ENCODE data around the gene CA7. TPM values are rescaled to one million over a fixed set of nuclear protein-coding genes. Genes with fewer than 3 reads are reported as not detected.
A peak's percentile ranks its signal among the peaks of the same experiment; 100 is the strongest.

Gene CA7
- total and polyA plus RNA-seq, 3 experiments from 2014 or later = not detected

DNA sequence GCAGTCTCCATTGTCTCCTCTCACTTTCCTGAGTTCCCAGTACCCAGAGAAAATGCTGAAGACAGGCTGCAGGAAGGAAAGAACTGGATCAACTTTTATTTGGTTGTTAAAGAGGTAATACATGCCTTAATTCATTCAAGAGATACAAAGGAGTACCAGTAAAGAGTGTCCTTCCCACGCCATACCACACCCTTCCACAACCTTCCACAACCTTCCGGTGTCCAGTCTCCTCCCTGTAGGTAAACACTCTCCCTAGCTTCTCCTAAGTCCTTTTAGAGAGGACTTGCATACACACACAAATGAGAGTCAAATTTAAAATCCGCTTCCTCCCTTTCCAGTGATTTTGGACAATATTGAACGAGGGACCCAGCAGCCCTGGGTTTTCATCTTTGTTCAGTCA is 2.8 kb upstream of the CA7 start:
- H3K36me3 ChIP-seq (ENCODE audit: insufficient read depth, low read length) = no peaks in the 10 kb centered on the region
- Mint-ChIP-seq H3K4me1 (peaks cover 3 to 16% (median 5%) of the 10 kb centered on the region in 3 donors), H3K27ac (no peak overlapping the region), H3K27me3 (peaks cover 34 to 51% of the 10 kb centered on the region in 2 donors), H3K36me3 (no peaks in the 10 kb centered on the region), H3K4me3 (no peak overlapping the region), H3K9me3 (no peaks in the 10 kb centered on the region)
- no peaks in the 10 kb centered on the region for H3K4me1 ChIP-seq (ENCODE audit: insufficient read depth, low read length)
- no peak for DNase-seq
- CTCF ChIA-PET = interaction anchor here (1.6 to 3.3 kb wide), 2 partner anchors 10 to 32 kb away, joined by 4 to 19 read pairs; partner anchors contain the start of gene NAE1
- POLR2A ChIA-PET = no interaction called here
- no peak overlapping the region for H3K4me3 ChIP-seq (ENCODE audit: low read length)
- no peak overlapping the region for H3K27ac ChIP-seq (ENCODE audit: low read depth, low read length)
- peaks cover 9% of the 10 kb centered on the region for H3K27me3 ChIP-seq (ENCODE audit: insufficient read depth, low read length, poor library complexity, severe bottlenecking)
- H3K9me3 ChIP-seq (ENCODE audit: low read length) = no peaks in the 10 kb centered on the region

DNA sequence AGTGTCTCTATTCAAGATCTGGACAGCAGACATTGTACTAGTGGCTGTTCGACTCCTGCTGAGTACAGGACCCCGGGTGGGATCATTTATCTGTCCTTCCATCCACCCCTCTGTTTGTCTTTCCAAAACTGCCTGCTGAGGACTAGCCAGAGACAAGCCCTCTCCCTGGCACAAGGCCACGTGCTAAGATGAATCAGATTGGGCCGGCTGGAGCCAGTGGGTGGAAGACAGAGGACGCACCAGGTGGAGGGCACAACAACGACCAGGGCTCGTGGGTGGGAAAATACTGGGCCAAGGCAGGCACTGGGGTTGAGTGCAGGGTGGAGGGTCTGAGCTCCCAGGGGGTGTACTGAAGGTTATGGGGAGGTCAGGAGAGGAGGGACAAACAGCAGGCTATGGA is 1.4 kb upstream of the CA7 start:
- Mint-ChIP-seq H3K36me3 (no peaks in the 10 kb centered on the region), H3K27me3 (peaks cover 39 to 56% of the 10 kb centered on the region in 2 donors), H3K9me3 (no peaks in the 10 kb centered on the region), H3K4me1 (peaks cover 3 to 16% (median 5%) of the 10 kb centered on the region in 3 donors), H3K4me3 (peak overlapping the region in 1 of 7 donors; percentile 9), H3K27ac (no peak overlapping the region)
- no peak overlapping the region for H3K4me3 ChIP-seq (ENCODE audit: low read length)
- H3K27ac ChIP-seq (ENCODE audit: low read depth, low read length) = no peak overlapping the region
- no peaks in the 10 kb centered on the region for H3K36me3 ChIP-seq (ENCODE audit: insufficient read depth, low read length)
- no peak for DNase-seq
- H3K27me3 ChIP-seq (ENCODE audit: insufficient read depth, low read length, poor library complexity, severe bottlenecking) = peaks cover 15% of the 10 kb centered on the region
- POLR2A ChIA-PET = no interaction called here
- CTCF ChIA-PET = interaction anchor here (1.6 to 3.3 kb wide), 2 partner anchors 12 to 30 kb away, joined by 4 to 19 read pairs; partner anchors contain the start of gene NAE1
- H3K9me3 ChIP-seq (ENCODE audit: low read length) = no peaks in the 10 kb centered on the region
- no peaks in the 10 kb centered on the region for H3K4me1 ChIP-seq (ENCODE audit: insufficient read depth, low read length)

DNA sequence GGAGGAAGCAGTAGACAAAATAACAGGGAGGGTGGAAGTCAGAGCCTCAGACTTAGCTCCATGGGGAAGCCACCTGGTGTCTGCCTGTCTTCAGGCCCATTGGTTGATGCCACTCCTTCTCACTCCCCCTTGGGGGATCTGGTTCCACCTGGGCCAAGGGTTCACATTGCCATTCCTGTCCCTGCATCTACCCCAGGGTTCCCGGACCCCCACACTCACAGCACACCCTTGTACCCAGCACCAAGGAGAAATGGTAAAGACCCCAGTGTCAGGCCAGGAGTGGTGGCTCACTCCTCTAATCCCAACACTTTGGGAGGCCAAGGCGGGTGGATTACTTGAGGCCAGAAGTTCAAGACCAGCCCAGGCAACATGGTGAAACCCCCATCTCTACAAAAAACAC is 1.0 kb upstream of the CA7 start:
- H3K27me3 Mint-ChIP-seq = peaks cover 39 to 54% of the 10 kb centered on the region in 2 donors
- no peak overlapping the region for H3K27ac Mint-ChIP-seq
- no peaks in the 10 kb centered on the region for H3K9me3 Mint-ChIP-seq
- H3K4me3 Mint-ChIP-seq = peak overlapping the region in 1 of 7 donors; percentile 26
- no peak for DNase-seq
- H3K4me1 Mint-ChIP-seq = peaks cover 3 to 16% (median 5%) of the 10 kb centered on the region in 3 donors
- Histone ChIP-seq H3K27ac (ENCODE audit: low read depth, low read length) (no peak overlapping the region), H3K4me1 (ENCODE audit: insufficient read depth, low read length) (no peaks in the 10 kb centered on the region), H3K4me3 (ENCODE audit: low read length) (no peak overlapping the region), H3K27me3 (ENCODE audit: insufficient read depth, low read length, poor library complexity, severe bottlenecking) (peaks cover 15% of the 10 kb centered on the region), H3K36me3 (ENCODE audit: insufficient read depth, low read length) (no peaks in the 10 kb centered on the region), H3K9me3 (ENCODE audit: low read length) (no peaks in the 10 kb centered on the region)
- ChIA-PET POLR2A (no interaction called here), CTCF (interaction anchor here (3.3 kb wide), 1 partner anchor 12 kb away, joined by 19 read pairs; the partner anchor contains the start of gene NAE1)
- H3K36me3 Mint-ChIP-seq = no peaks in the 10 kb centered on the region

GRCh38 chr16:66844009-66844341 is 239 bp upstream of the CA7 start:
- Mint-ChIP-seq H3K4me3 (peak overlapping the region in 5 of 7 donors; percentile 26 to 71 (median 64)), H3K4me1 (peaks cover 3 to 16% (median 5%) of the 10 kb centered on the region in 3 donors), H3K27me3 (peaks cover 39 to 48% of the 10 kb centered on the region in 2 donors), H3K27ac (peak overlapping the region in 1 of 8 donors; percentile 21), H3K36me3 (no peaks in the 10 kb centered on the region), H3K9me3 (no peaks in the 10 kb centered on the region)
- no peak overlapping the region for H3K4me3 ChIP-seq (ENCODE audit: low read length)
- no peak for DNase-seq
- no peak overlapping the region for H3K27ac ChIP-seq (ENCODE audit: low read depth, low read length)
- H3K4me1 ChIP-seq (ENCODE audit: insufficient read depth, low read length) = no peaks in the 10 kb centered on the region
- H3K9me3 ChIP-seq (ENCODE audit: low read length) = no peaks in the 10 kb centered on the region
- POLR2A ChIA-PET = no interaction called here
- H3K36me3 ChIP-seq (ENCODE audit: insufficient read depth, low read length) = no peaks in the 10 kb centered on the region
- H3K27me3 ChIP-seq (ENCODE audit: insufficient read depth, low read length, poor library complexity, severe bottlenecking) = peaks cover 15% of the 10 kb centered on the region
- CTCF ChIA-PET = interaction anchor here (3.3 kb wide), 1 partner anchor 13 kb away, joined by 19 read pairs; the partner anchor contains the start of gene NAE1

GRCh38 chr16:66845080-66845410 is 831 bp downstream of the CA7 start:
- DNase-seq = no peak
- Histone ChIP-seq H3K9me3 (ENCODE audit: low read length) (no peaks in the 10 kb centered on the region), H3K4me1 (ENCODE audit: insufficient read depth, low read length) (no peaks in the 10 kb centered on the region), H3K36me3 (ENCODE audit: insufficient read depth, low read length) (no peaks in the 10 kb centered on the region), H3K27ac (ENCODE audit: low read depth, low read length) (no peak overlapping the region), H3K27me3 (ENCODE audit: insufficient read depth, low read length, poor library complexity, severe bottlenecking) (peaks cover 15% of the 10 kb centered on the region), H3K4me3 (ENCODE audit: low read length) (no peak overlapping the region)
- peaks cover 3 to 16% (median 5%) of the 10 kb centered on the region in 3 donors for H3K4me1 Mint-ChIP-seq
- ChIA-PET POLR2A (no interaction called here), CTCF (interaction anchor here (1.8 kb wide), 1 partner anchor 23 kb away, joined by 5 read pairs; no protein-coding TSS in a partner anchor)
- H3K27ac Mint-ChIP-seq = no peak overlapping the region
- H3K9me3 Mint-ChIP-seq = no peaks in the 10 kb centered on the region
- H3K27me3 Mint-ChIP-seq = peaks cover 39 to 45% of the 10 kb centered on the region in 2 donors
- H3K36me3 Mint-ChIP-seq = no peaks in the 10 kb centered on the region
- H3K4me3 Mint-ChIP-seq = peak overlapping the region in 3 of 7 donors; percentile 13 to 65 (median 25)

- Mint-ChIP-seq H3K4me1 (peaks cover 3 to 16% (median 5%) of the 10 kb centered on the region in 3 donors), H3K4me3 (peak overlapping the region in 3 of 7 donors; percentile 9 to 29 (median 24)), H3K36me3 (no peaks in the 10 kb centered on the region), H3K27me3 (peaks cover 39 to 43% of the 10 kb centered on the region in 2 donors), H3K27ac (peak overlapping the region in 2 of 8 donors; percentile 0 to 77), H3K9me3 (no peaks in the 10 kb centered on the region)
- Histone ChIP-seq H3K27me3 (ENCODE audit: insufficient read depth, low read length, poor library complexity, severe bottlenecking) (peaks cover 15% of the 10 kb centered on the region), H3K27ac (ENCODE audit: low read depth, low read length) (no peak overlapping the region), H3K4me1 (ENCODE audit: insufficient read depth, low read length) (no peaks in the 10 kb centered on the region), H3K4me3 (ENCODE audit: low read length) (no peak overlapping the region), H3K9me3 (ENCODE audit: low read length) (no peaks in the 10 kb centered on the region), H3K36me3 (ENCODE audit: insufficient read depth, low read length) (no peaks in the 10 kb centered on the region)
- CTCF ChIA-PET = interaction anchor here (1.5 to 1.8 kb wide), 2 partner anchors 15 to 22 kb away, joined by 5 to 7 read pairs; partner anchors contain the start of gene NAE1
- POLR2A ChIA-PET = interaction anchor here (0.5 kb wide), 1 partner anchor 1399 kb away, joined by 3 read pairs; the partner anchor contains the start of gene PLA2G15
- DNase-seq = no peak
Measured at GRCh38 chr16:66845791-66846221, 1.6 kb downstream of the CA7 start.

GRCh38 chr16:66846266-66846665 is 2.1 kb downstream of the CA7 start:
- H3K27ac Mint-ChIP-seq = peak overlapping the region in 2 of 8 donors; percentile 0 to 77
- Histone ChIP-seq H3K4me3 (ENCODE audit: low read length) (no peak overlapping the region), H3K9me3 (ENCODE audit: low read length) (no peaks in the 10 kb centered on the region), H3K27me3 (ENCODE audit: insufficient read depth, low read length, poor library complexity, severe bottlenecking) (peaks cover 15% of the 10 kb centered on the region), H3K4me1 (ENCODE audit: insufficient read depth, low read length) (no peaks in the 10 kb centered on the region), H3K36me3 (ENCODE audit: insufficient read depth, low read length) (no peaks in the 10 kb centered on the region), H3K27ac (ENCODE audit: low read depth, low read length) (no peak overlapping the region)
- H3K9me3 Mint-ChIP-seq = no peaks in the 10 kb centered on the region
- H3K4me3 Mint-ChIP-seq = peak overlapping the region in 3 of 7 donors; percentile 9 to 29 (median 24)
- H3K27me3 Mint-ChIP-seq = peaks cover 39 to 43% of the 10 kb centered on the region in 2 donors
- DNase-seq = no peak
- peaks cover 3 to 16% (median 5%) of the 10 kb centered on the region in 3 donors for H3K4me1 Mint-ChIP-seq
- POLR2A ChIA-PET = no interaction called here
- H3K36me3 Mint-ChIP-seq = no peaks in the 10 kb centered on the region
- CTCF ChIA-PET = interaction anchor here (1.2 to 1.8 kb wide), 3 partner anchors 16 to 23 kb away, joined by 3 to 7 read pairs (median 5); partner anchors contain the start of gene NAE1

- peaks cover 15% of the 10 kb centered on the region for H3K27me3 ChIP-seq (ENCODE audit: insufficient read depth, low read length, poor library complexity, severe bottlenecking)
- no peak overlapping the region for H3K4me3 Mint-ChIP-seq
- H3K9me3 ChIP-seq (ENCODE audit: low read length) = no peaks in the 10 kb centered on the region
- no peak for DNase-seq
- no peaks in the 10 kb centered on the region for H3K36me3 ChIP-seq (ENCODE audit: insufficient read depth, low read length)
- H3K27ac ChIP-seq (ENCODE audit: low read depth, low read length) = no peak overlapping the region
- ChIA-PET CTCF (interaction anchor here (1.2 to 1.5 kb wide), 2 partner anchors 16 to 22 kb away, joined by 3 to 7 read pairs; partner anchors contain the start of gene NAE1), POLR2A (no interaction called here)
- no peaks in the 10 kb centered on the region for H3K9me3 Mint-ChIP-seq
- no peaks in the 10 kb centered on the region for H3K36me3 Mint-ChIP-seq
- H3K27ac Mint-ChIP-seq = no peak overlapping the region
- no peaks in the 10 kb centered on the region for H3K4me1 ChIP-seq (ENCODE audit: insufficient read depth, low read length)
- H3K4me1 Mint-ChIP-seq = peaks cover 3 to 16% (median 5%) of the 10 kb centered on the region in 3 donors
- H3K4me3 ChIP-seq (ENCODE audit: low read length) = no peak overlapping the region
- H3K27me3 Mint-ChIP-seq = peaks cover 37 to 39% of the 10 kb centered on the region in 2 donors
Measured at GRCh38 chr16:66846831-66847230, 2.6 kb downstream of the CA7 start.

All from CD8-positive, alpha-beta memory T cell (primary cell).